Measurements from ENCODE around the gene F12. TPM values are rescaled to one million over a fixed set of nuclear protein-coding genes. Genes with fewer than 3 reads are reported as not detected.

Gene F12
- total and polyA plus RNA-seq, 2 of the 8 experiments (the other 6 are each of a cell fraction or from before 2014, with no cell fraction given), result 6.5 to 7.8 TPM

DNA sequence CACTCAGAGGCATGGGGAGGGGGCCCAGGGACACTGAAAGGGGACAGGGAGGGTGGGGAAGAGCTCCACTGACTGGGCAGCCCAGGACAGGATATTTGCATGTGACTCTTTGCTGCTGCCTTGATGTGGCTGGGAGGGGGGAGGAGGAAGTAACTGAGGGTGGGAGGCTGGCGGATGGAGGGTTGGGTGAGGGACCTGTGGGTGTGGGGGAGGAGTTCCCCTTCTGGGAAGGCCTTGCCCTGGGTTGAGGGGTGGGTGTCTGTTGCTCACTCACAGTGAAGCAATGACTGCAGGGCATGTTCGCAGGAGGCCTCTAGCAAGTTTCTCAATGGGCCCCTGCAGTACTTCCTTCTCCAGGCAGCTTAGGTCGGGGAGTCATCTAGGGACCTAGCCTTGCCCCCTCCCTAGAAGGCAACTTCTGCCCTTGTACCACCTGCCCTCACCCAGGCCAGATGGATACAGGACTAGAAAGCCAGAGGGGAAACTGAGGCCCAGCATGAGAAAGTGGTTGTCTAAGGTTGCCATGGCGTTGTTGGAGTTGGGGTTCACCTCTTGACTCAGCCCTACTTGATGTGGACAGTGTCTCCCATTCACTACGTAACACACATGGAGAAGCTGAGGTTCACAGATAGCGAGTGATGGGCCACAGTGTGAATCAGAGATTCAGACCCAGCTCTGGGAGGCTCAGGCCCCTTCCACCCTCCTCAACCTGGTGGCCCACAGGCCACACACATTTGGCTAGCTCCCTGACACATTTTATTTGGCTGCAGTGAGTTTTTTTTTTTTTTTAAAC is 20.1 kb upstream of the F12 start:
- ChIA-PET CTCF (ENCODE audit: partially characterized antibody) (interaction anchor here (0.6 to 5.9 kb wide), 14 partner anchors 13 to 122 kb away, joined by 3 to 34 read pairs (median 4); partner anchors contain the start of gene F12), POLR2A (ENCODE audit: partially characterized antibody) (interaction anchor here (0.7 to 24.2 kb wide), 9 partner anchors 8 to 120 kb away, joined by 3 to 460 read pairs (median 4); partner anchors contain the start of gene PRR7)
- no peak overlapping the region for H4K5ac ChIP-seq (ENCODE audit: insufficient read length, low read depth, low read length)
- no peak overlapping the region for H2BK20ac ChIP-seq (ENCODE audit: low read length)
- no peak overlapping the region for H3K18ac ChIP-seq (ENCODE audit: extremely low read depth, low read length)
- H3K23me2 ChIP-seq (ENCODE audit: low read depth, low read length), result peaks cover 10% of the 10 kb centered on the region
- no peak overlapping the region for H3K4me3 ChIP-seq (ENCODE audit: extremely low read depth in 1 of 4, insufficient read depth in 2 of 4, low read depth in 3 of 4, low read length in 4 of 4)
- peaks cover 4 to 14% (median 9%) of the 10 kb centered on the region in 4 experiments; a peak in 6 of 7 replicates for H3K4me1 ChIP-seq (replicated peaks in 1 of 4; ENCODE audit: control insufficient read depth in 3 of 4, insufficient read depth in 4 of 4, low read length in 3 of 4)
- H3K36me3 ChIP-seq (ENCODE audit: control insufficient read depth in 2 of 4, insufficient read depth in 4 of 4, low read length in 3 of 4), result peaks cover 7 to 29% (median 22%) of the 10 kb centered on the region in 4 experiments; a peak in 6 of 8 replicates
- no peak overlapping the region for H2BK5ac ChIP-seq (ENCODE audit: low read depth, low read length)
- no peaks in the 10 kb centered on the region for H3K9me3 ChIP-seq (ENCODE audit: insufficient read depth in 2 of 2, low read depth in 1 of 2, low read length in 1 of 2)
- no peak overlapping the region for H2BK12ac ChIP-seq (ENCODE audit: low read depth, low read length)
- H3K4ac ChIP-seq (replicated peaks; ENCODE audit: insufficient read length, low read depth, low read length), result no peak overlapping the region
- TF ChIP-seq, protein P1, sequence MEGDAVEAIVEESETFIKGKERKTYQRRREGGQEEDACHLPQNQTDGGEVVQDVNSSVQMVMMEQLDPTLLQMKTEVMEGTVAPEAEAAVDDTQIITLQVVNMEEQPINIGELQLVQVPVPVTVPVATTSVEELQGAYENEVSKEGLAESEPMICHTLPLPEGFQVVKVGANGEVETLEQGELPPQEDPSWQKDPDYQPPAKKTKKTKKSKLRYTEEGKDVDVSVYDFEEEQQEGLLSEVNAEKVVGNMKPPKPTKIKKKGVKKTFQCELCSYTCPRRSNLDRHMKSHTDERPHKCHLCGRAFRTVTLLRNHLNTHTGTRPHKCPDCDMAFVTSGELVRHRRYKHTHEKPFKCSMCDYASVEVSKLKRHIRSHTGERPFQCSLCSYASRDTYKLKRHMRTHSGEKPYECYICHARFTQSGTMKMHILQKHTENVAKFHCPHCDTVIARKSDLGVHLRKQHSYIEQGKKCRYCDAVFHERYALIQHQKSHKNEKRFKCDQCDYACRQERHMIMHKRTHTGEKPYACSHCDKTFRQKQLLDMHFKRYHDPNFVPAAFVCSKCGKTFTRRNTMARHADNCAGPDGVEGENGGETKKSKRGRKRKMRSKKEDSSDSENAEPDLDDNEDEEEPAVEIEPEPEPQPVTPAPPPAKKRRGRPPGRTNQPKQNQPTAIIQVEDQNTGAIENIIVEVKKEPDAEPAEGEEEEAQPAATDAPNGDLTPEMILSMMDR (IDR thresholded peaks at IDR 0.05; ENCODE audit: control extremely low read depth in 1 of 3, insufficient read depth in 1 of 3, low read depth in 1 of 3, low read length in 3 of 3), result no peak
- TF ChIP-seq POLR2A (IDR thresholded peaks at IDR 0.05; ENCODE audit: control extremely low read depth in 1 of 2, low read depth in 2 of 2, low read length in 2 of 2) (peak in 1 of 2 experiments; percentile 32; a peak in 2 of 3 replicates), MAFK (IDR thresholded peaks at IDR 0.05; ENCODE audit: low read depth, low read length) (no peak), POLR2AphosphoS5 (IDR thresholded peaks at IDR 0.05; ENCODE audit: low read depth, low read length) (0 out of 2 replicates have a peak, but pooled peaks have one; percentile 15)
- no peak overlapping the region for H2BK120ac ChIP-seq (replicated peaks; ENCODE audit: low read depth, low read length)
- no peak overlapping the region for H3K14ac ChIP-seq (ENCODE audit: insufficient read length)
- no peak overlapping the region for H2AFZ ChIP-seq (ENCODE audit: low read length)
- no peak overlapping the region for H3K27ac ChIP-seq (ENCODE audit: low read depth, low read length)
- no peak overlapping the region for H3K23ac ChIP-seq (ENCODE audit: insufficient read length)
- H2BK15ac ChIP-seq (ENCODE audit: low read length), result no peak overlapping the region
- FAIRE-seq, result no peak
- H4K20me1 ChIP-seq (replicated peaks in 1 of 2; ENCODE audit: control insufficient read depth in 1 of 2, insufficient read depth in 2 of 2, low read length in 2 of 2), result peaks cover 15 to 24% of the 10 kb centered on the region in 2 experiments
- no peak overlapping the region for H3K4me2 ChIP-seq (ENCODE audit: insufficient read depth in 1 of 2, low read depth in 2 of 2, low read length in 2 of 2)
- no peak overlapping the region for H4K91ac ChIP-seq (replicated peaks; ENCODE audit: insufficient read length, low read length)
- H3K79me2 ChIP-seq (ENCODE audit: control insufficient read depth in 1 of 2, insufficient read depth in 2 of 2, low read length in 2 of 2), result peaks cover 0 to 26% of the 10 kb centered on the region in 2 experiments; a peak in 2 of 4 replicates
- H2AK5ac ChIP-seq (ENCODE audit: low read depth, low read length), result no peak overlapping the region
- H3K79me1 ChIP-seq (ENCODE audit: low read depth, low read length), result peaks cover 16% of the 10 kb centered on the region
- H3K27me3 ChIP-seq (replicated peaks in 1 of 4; ENCODE audit: control insufficient read depth in 3 of 4, extremely low read depth in 1 of 4, insufficient read depth in 3 of 4, low read length in 3 of 4), result no peaks in the 10 kb centered on the region
- H3K9ac ChIP-seq (replicated peaks in 1 of 4; ENCODE audit: extremely low read depth in 1 of 4, low read depth in 3 of 4, low read length in 3 of 4), result no peak overlapping the region; a peak in 1 of 7 replicates
- DNase-seq (ENCODE audit: low read depth in 1 of 2, low spot score in 2 of 2), result no peak
- 92% methylated on average over 5 of the region's 6 CpGs; no CpG with 5 or more reads in 1 of the 2 experiments for WGBS, 2 experiments (ENCODE audit: extremely low coverage in 1 of 2, insufficient coverage in 1 of 2, insufficient read length in 1 of 2, insufficient replicate concordance in 2 of 2, low coverage in 1 of 2, low lambda C conversion rate in 2 of 2, missing lambda C conversion rate in 1 of 2)
- no peak overlapping the region for H4K8ac ChIP-seq (ENCODE audit: extremely low read depth, insufficient read depth, low read length)
- no peak overlapping the region for H3K56ac ChIP-seq (replicated peaks; ENCODE audit: insufficient read length, low read depth, low read length)
